ENCODE results near the gene THOC6. TPM values are rescaled to one million over a fixed set of nuclear protein-coding genes. Genes with fewer than 3 reads are reported as not detected.

Gene THOC6
- total and polyA plus RNA-seq, 9 of the 15 experiments (the other 6 are each of a cell fraction or from before 2014, with no cell fraction given) = 2.5 to 65.4 (median 42.3) TPM

DNA sequence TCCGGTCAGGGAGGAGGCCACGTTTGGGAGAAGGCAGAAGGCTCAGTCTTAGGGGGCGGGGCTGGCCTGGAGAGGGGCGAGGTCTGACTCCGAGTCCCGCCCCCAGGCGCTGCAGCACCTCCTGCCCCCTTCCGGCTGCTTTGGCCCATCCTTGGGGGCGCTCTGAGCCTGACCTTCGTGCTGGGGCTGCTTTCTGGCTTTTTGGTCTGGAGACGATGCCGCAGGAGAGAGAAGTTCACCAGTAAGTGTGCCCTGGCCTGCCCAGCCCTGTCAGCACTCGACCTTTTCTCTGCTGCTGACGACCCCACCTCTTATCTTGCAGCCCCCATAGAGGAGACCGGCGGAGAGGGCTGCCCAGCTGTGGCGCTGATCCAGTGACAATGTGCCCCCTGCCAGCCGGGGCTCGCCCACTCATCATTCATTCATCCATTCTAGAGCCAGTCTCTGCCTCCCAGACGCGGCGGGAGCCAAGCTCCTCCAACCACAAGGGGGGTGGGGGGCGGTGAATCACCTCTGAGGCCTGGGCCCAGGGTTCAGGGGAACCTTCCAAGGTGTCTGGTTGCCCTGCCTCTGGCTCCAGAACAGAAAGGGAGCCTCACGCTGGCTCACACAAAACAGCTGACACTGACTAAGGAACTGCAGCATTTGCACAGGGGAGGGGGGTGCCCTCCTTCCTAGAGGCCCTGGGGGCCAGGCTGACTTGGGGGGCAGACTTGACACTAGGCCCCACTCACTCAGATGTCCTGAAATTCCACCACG, 2.2 kb upstream of the THOC6 start (continued):
- TF ChIP-seq SMARCA5 (IDR thresholded peaks at IDR 0.05) = no peak
- TF ChIP-seq NFYB (IDR thresholded peaks at IDR 0.05; ENCODE audit: extremely low read depth, insufficient read length) = no peak
- TF ChIP-seq, protein P1, sequence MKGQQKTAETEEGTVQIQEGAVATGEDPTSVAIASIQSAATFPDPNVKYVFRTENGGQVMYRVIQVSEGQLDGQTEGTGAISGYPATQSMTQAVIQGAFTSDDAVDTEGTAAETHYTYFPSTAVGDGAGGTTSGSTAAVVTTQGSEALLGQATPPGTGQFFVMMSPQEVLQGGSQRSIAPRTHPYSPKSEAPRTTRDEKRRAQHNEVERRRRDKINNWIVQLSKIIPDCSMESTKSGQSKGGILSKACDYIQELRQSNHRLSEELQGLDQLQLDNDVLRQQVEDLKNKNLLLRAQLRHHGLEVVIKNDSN (CRISPR knock-in tag; IDR thresholded peaks at IDR 0.05) = peak; percentile 36
- TF ChIP-seq ZNF785 (CRISPR knock-in tag; IDR thresholded peaks at IDR 0.05) = no peak
- TF ChIP-seq MAZ (CRISPR knock-in tag; conservative IDR thresholded peaks at IDR 0.05 in 1 of 2, IDR thresholded peaks at IDR 0.05 in 1 of 2) = peak; percentile 11 to 68; a peak in 2 of 4 replicates
- TF ChIP-seq DPF2 (IDR thresholded peaks at IDR 0.05) = no peak
- TF ChIP-seq, protein P2, sequence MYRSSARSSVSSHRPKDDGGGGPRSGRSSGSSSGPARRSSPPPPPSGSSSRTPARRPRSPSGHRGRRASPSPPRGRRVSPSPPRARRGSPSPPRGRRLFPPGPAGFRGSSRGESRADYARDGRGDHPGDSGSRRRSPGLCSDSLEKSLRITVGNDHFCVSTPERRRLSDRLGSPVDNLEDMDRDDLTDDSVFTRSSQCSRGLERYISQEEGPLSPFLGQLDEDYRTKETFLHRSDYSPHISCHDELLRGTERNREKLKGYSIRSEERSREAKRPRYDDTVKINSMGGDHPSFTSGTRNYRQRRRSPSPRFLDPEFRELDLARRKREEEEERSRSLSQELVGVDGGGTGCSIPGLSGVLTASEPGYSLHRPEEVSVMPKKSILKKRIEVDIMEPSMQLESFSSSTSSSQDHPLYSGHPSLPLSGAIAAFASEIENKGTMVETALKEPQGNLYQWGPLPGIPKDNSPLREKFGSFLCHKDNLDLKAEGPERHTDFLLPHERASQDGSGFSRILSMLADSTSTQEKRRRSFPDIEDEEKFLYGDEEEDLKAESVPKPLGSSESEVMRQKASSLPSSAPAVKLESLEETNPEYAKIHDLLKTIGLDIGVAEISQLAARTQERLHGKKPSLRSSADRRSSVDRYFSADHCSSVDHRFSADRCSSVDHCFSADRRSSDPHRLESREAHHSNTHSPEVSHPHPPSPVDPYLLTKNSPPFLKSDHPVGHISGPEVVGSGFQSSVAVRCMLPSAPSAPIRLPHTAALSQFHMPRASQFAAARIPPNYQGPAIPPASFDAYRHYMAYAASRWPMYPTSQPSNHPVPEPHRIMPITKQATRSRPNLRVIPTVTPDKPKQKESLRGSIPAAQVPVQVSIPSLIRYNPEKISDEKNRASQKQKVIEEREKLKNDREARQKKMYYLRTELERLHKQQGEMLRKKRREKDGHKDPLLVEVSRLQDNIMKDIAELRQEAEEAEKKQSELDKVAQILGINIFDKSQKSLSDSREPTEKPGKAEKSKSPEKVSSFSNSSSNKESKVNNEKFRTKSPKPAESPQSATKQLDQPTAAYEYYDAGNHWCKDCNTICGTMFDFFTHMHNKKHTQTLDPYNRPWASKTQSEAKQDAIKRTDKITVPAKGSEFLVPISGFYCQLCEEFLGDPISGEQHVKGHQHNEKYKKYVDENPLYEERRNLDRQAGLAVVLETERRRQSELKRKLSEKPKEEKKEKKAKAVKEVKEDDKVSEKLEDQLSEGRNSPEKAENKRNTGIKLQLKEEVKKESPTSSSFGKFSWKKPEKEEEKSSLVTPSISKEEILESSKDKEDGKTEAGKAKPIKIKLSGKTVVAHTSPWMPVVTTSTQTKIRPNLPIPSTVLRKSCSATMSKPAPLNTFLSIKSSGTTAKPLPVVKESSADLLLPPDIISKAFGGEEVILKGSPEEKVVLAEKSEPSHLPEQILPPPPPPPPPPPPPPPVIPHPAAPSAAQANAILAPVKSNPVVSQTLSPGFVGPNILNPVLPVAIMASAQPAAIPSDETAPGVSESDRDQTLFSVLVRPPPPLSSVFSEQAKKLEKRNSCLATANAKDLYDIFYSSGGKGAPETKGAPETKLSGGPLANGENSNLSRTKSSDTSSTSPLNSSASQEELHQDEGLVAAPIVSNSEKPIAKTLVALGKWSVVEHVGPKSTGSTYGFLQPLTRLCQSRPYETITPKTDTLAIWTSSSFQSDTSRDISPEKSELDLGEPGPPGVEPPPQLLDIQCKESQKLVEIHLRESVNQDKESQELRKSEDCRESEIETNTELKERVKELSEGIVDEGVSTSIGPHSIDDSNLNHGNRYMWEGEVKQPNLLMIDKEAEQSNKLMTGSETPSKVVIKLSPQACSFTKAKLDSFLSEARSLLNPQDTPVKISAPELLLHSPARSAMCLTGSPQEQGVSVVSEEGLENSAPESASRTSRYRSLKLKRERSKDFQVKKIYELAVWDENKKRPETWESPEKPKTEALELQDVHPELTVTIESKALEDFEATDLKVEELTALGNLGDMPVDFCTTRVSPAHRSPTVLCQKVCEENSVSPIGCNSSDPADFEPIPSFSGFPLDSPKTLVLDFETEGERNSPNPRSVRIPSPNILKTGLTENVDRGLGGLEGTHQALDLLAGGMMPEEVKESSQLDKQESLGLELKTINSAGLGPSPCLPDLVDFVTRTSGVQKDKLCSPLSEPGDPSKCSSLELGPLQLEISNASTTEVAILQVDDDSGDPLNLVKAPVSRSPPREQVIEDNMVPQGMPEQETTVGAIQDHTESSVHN (IDR thresholded peaks at IDR 0.05; ENCODE audit: borderline replicate concordance in 1 of 2, low read depth in 1 of 2) = no peak
- no peak for TF ChIP-seq RBM17 (IDR thresholded peaks at IDR 0.05; ENCODE audit: borderline replicate concordance, low read depth, low read length)
- TF ChIP-seq GTF2E2 (tag; IDR thresholded peaks at IDR 0.05) = no peak
- no peak for TF ChIP-seq HNRNPK (IDR thresholded peaks at IDR 0.05; ENCODE audit: low read depth, low read length, poor library complexity, severe bottlenecking)
- no peak for TF ChIP-seq RBBP5 (IDR thresholded peaks at IDR 0.05; ENCODE audit: borderline replicate concordance, insufficient read depth, low read length, poor library complexity, severe bottlenecking)
- no peak for TF ChIP-seq THRA (IDR thresholded peaks at IDR 0.05)
- no peak for TF ChIP-seq PHF20 (IDR thresholded peaks at IDR 0.05; ENCODE audit: partially characterized antibody)
- no peak for TF ChIP-seq ZNF146 (CRISPR knock-in tag; IDR thresholded peaks at IDR 0.05; ENCODE audit: unreplicated experiment)
- no peak for TF ChIP-seq THRB (CRISPR knock-in tag; conservative IDR thresholded peaks at IDR 0.05)
- TF ChIP-seq COPS2 (conservative IDR thresholded peaks at IDR 0.05) = no peak

Measured in K562 (cell line).